AG10803 (cell line): ENCODE data around the gene RIN3.

Source experiments
- DNase-seq: peaks from one replicate; pipeline ENCODE4 v3.0.0; 2010; ENCODE audit warnings: low read depth
- H3K4me3 ChIP-seq: 2 replicates; pipeline ENCODE4 v1.5.1; 2011; ENCODE audit warnings: mild to moderate bottlenecking, low read length, control low read depth
- CTCF ChIP-seq: conservative IDR thresholded peaks from 2 replicates; pipeline ENCODE4 v1.5.1; 2011; ENCODE audit warnings: mild to moderate bottlenecking, low read length, control low read depth, inconsistent platforms

Gene RIN3

GRCh38 chr14:92515546-92516343, 2.2 kb downstream of the RIN3 start:
- peak overlapping the region; percentile 15 for H3K4me3 ChIP-seq
- TF ChIP-seq CTCF: no peak
- no peak for DNase-seq

DNA sequence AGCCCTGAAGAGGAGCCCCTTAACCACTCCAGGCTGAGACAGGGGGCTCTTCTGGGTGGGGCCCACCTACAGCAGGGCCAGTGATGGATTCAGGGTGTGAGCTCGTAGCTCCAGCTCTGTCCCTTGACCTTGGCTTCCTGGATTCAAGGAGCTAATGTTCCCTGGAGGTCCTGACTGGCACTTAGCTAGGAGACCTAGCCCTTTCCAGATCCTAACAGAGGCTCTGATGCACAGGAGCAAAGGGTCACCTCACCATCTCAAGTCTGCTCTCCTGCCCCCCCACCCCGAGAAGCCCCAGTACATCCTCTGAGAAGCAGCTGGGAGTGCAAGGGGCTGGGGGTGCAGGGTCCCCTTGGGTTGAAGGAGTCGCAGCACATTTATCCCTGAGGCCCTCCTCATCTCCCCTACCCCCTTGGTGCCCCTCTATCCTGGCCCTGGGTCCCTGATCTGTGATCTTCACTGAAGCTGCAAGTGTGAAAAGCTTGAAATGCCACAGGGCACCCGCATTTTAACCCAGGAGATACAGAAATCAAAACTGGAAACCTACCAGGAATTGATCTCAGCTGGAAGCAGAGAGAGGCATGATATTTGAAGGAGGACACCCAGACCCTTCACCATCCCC, 2.9 kb downstream of the RIN3 start:
- no peak for DNase-seq
- TF ChIP-seq CTCF: no peak
- no peak overlapping the region for H3K4me3 ChIP-seq

DNA sequence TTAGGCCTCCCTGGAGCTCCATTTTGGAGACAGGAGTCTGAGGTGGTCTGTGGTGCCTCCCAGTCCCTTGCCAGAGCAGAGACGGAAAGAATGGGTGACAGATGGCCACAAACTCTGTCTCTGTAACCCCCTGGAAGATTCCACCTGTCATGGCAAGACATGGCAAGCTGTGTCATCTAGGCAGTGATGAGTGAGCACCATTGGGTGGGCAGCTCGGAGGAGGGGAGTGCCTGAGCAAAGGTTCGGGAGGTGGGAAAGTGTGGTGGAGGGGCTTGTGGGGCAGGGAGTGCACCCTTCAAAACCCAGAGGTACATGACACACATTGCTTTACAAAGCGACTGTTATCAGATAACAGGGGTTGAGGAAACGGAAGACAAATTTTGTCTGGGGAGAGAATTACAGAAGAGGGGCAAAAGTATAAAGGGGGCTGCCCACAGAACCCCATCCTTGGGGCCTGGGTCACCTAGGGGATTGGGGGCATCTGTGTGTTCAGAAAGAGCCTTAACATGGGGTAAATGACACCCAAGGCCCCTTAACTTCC, 3.5 kb downstream of the RIN3 start:
- DNase-seq: no peak
- H3K4me3 ChIP-seq: no peak overlapping the region
- TF ChIP-seq CTCF: no peak

DNA sequence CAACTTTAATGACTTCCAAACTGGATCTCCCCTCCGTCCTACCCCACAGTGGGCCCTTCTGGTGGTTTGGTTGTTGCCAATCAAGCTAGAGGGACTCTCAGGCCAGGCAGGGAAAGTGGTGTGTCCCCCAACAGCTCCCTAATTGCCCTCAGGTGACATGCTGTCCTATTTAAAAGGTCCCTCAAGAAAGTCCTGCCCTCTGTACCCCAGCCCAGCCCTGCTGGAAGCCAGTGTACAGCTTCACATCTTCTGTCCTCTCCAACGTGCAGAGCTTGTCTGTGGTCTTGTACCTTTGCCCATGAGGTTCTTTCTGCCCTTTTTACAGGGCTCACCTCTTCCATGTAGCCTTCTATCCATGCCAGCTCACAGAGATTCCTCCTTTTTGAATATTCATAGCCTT, 4.2 kb downstream of the RIN3 start:
- DNase-seq: no peak
- TF ChIP-seq CTCF: no peak
- no peak overlapping the region for H3K4me3 ChIP-seq

GRCh38 chr14:92519246-92520101, 5.9 kb downstream of the RIN3 start:
- TF ChIP-seq CTCF: no peak
- DNase-seq: no peak
- H3K4me3 ChIP-seq: no peak overlapping the region

- no peak for TF ChIP-seq CTCF
- no peak overlapping the region for H3K4me3 ChIP-seq
- no peak for DNase-seq
These were observed 6.8 kb downstream of the RIN3 start for GRCh38 chr14:92520102-92521057.
